CD4-positive, alpha-beta T cell treated with Interleukin-2 at 100 ng/mL for 4 hours (primary cell): ENCODE data around the gene CBR3.
"Not testable (repeated sequence)": the region's sequence is repeated elsewhere in the genome, so short reads cannot be mapped to it uniquely, and the experiment has no call there.

Source experiments
- DNase-seq: peaks from one replicate; pipeline ENCODE4 v3.0.0-alpha.2; 2020; ENCODE audit warnings: low spot score

Gene CBR3

GRCh38 chr21:36134803-36135390 is at the start of gene CBR3:
Gene CBR3 (plus strand): TSS chr21:36135079. CDS start chr21:36135193, 114 bp downstream.
- DNase-seq = peak; percentile 50

- no peak for DNase-seq
Observed at GRCh38 chr21:36087362-36088138, 47.3 kb upstream of the CBR3 start.

GRCh38 chr21:36089946-36090345 is 44.9 kb upstream of the CBR3 start:
- no peak for DNase-seq

- DNase-seq = no peak
Observed at GRCh38 chr21:36092681-36093080, 42.2 kb upstream of the CBR3 start.

GRCh38 chr21:36093512-36093911 is 41.4 kb upstream of the CBR3 start:
- DNase-seq = no peak

GRCh38 chr21:36096398-36097290 is 38.2 kb upstream of the CBR3 start:
- DNase-seq = no peak

GRCh38 chr21:36097427-36098181 is 37.3 kb upstream of the CBR3 start:
- no peak for DNase-seq

- DNase-seq = no peak
Observed at GRCh38 chr21:36098182-36098532, 36.7 kb upstream of the CBR3 start.

- no peak for DNase-seq
Observed at GRCh38 chr21:36099000-36099399, 35.9 kb upstream of the CBR3 start.

GRCh38 chr21:36099695-36100211 is 35.1 kb upstream of the CBR3 start:
- DNase-seq = not testable (repeated sequence)

GRCh38 chr21:36100971-36101641 is 33.8 kb upstream of the CBR3 start:
- DNase-seq = no peak

- no peak for DNase-seq
Observed at GRCh38 chr21:36103434-36103833, 31.4 kb upstream of the CBR3 start.

GRCh38 chr21:36104317-36105300 is 30.3 kb upstream of the CBR3 start:
- DNase-seq = peak; percentile 49

- no peak for DNase-seq
Observed at GRCh38 chr21:36105327-36105842, 29.5 kb upstream of the CBR3 start.

- DNase-seq = no peak
Observed at GRCh38 chr21:36109868-36110267, 25.0 kb upstream of the CBR3 start.

GRCh38 chr21:36111238-36111637 is 23.6 kb upstream of the CBR3 start:
- DNase-seq = no peak

GRCh38 chr21:36113647-36114428 is 21.0 kb upstream of the CBR3 start:
- peak; percentile 51 for DNase-seq

GRCh38 chr21:36115138-36115730 is 19.6 kb upstream of the CBR3 start:
- DNase-seq = no peak
